Measurements from ENCODE around the gene PCAT6. TPM values are rescaled to one million over a fixed set of nuclear protein-coding genes. Genes with fewer than 3 reads are reported as not detected.

PCAT6 gene
- 2.3 and 3.5 TPM in 2 replicates for polyA plus RNA-seq (2011; rRNA removed)
- 1.9 and 3.2 TPM in 2 replicates for polyA plus RNA-seq (2012; cell fraction: cytosol; rRNA removed)
- polyA plus RNA-seq (2012; cell fraction: nucleus; rRNA removed): 3.1 TPM in 2 replicates
- polyA plus RNA-seq (2017; fragmentation: RNase III; extraction: RNeasy Plus Mini Kit Qiagen cat#74134 plus additional on column Dnase treatment): 1.9 to 3.1 TPM (median 2.4 TPM) in 3 replicates
- 0.49 and 2.5 TPM in 2 replicates for polyA minus RNA-seq (2011; rRNA and poly(A)+ RNA removed)

DNA sequence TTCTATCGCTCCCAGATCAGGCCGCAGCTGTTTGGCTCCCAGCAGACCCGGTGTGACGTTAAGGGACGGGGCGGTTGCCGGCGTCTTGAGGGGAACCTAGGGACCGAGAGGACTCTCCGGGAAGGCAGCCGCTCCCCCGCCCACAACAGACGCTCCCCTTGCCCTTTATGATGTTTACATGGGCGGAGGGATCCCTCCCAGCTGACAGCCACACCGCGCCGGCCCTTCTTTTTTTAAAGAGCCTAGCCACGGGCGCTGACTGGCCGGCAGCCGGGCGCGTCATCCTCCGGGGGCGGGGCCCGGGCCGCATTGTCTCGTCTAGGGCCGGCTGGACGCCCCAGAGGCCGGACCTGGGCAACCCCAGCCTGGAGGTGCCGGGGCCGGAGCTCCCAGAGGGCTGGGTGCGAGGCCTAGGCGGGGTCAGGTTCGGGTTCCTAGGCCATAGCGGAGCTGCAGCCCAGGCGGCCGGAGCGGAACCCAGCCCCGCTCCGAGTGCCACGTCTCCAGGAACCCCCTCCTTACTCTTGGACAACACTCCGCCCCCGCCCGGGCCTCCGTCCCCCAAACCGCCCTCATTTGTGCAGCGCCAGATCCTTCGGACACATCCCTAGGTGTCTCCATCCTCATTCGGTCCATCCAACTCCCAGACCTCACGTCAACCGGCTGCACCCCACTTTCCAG lies at the start of gene PCAT6:
Gene PCAT6, plus strand, starts transcription at position 340 of the 681 bp plus-strand sequence.
- WGBS (ENCODE audit: missing lambda C conversion rate): 2% methylated on average over 29 of the region's 53 CpGs
- FAIRE-seq (no peak), DNase-seq (ENCODE audit: low read depth in 1 of 2, low spot score in 1 of 2) (peak; percentile 95 to 96), ATAC-seq (peak; percentile 79 to 89)
- Histone ChIP-seq H3K4me3 (peak within 1 kb of the TSS; percentile 69), H3K27ac (peak within 1 kb of the TSS; percentile 81 to 82), H3K4me1 (peaks cover 28% of the 10 kb centered on the region), H3K9me3 (no peaks in the 10 kb centered on the region), H3K4me2 (peak within 1 kb of the TSS; percentile 94)
- POLR2A ChIA-PET: interaction anchor here (0.5 to 1.3 kb wide), 7 partner anchors 19 to 196 kb away, joined by 3 to 7 read pairs (median 3); partner anchors contain the start of genes RABIF and TMEM183A
- CTCF ChIA-PET: interaction anchor here (1.1 to 1.9 kb wide), 4 partner anchors 9 to 86 kb away, joined by 3 to 4 read pairs (median 4); no protein-coding TSS in a partner anchor
- TF ChIP-seq GATA3 (IDR thresholded peaks at IDR 0.05; ENCODE audit: borderline replicate concordance) (peak; percentile 72; the same call in 1 of the 2 replicates), NR3C1 (IDR thresholded peaks at IDR 0.05) (no peak), CEBPB (IDR thresholded peaks at IDR 0.05) (0 out of 4 replicates have a peak, but pooled peaks of 1 of the 2 experiments have one; percentile 4), POLR2A (IDR thresholded peaks at IDR 0.05; ENCODE audit: low read length) (peak; percentile 75), PHF8 (IDR thresholded peaks at IDR 0.05; ENCODE audit: borderline replicate concordance, low read depth) (peak; percentile 81), NFE2L2 (conservative IDR thresholded peaks at IDR 0.05; ENCODE audit: low read length) (no peak), RNF2 (IDR thresholded peaks at IDR 0.05; ENCODE audit: borderline replicate concordance, low read depth) (no peak), MYC (IDR thresholded peaks at IDR 0.05; ENCODE audit: borderline replicate concordance, low read length) (peak; percentile 39; the same call in 1 of the 2 replicates), CHD2 (IDR thresholded peaks at IDR 0.05; ENCODE audit: low read length, partially characterized antibody) (peak; percentile 77), FOSL2 (IDR thresholded peaks at IDR 0.05) (no peak), FOSL2 (CRISPR knock-in tag; IDR thresholded peaks at IDR 0.05) (peak; percentile 40), EHF (CRISPR knock-in tag; IDR thresholded peaks at IDR 0.05) (no peak), RFX5 (IDR thresholded peaks at IDR 0.05) (no peak), JUN (IDR thresholded peaks at IDR 0.05) (peak; percentile 72 to 81; a peak in 4 of 5 replicates), ESRRA (IDR thresholded peaks at IDR 0.05; ENCODE audit: borderline replicate concordance, low read length) (no peak)
- TF ChIP-seq, protein P1, sequence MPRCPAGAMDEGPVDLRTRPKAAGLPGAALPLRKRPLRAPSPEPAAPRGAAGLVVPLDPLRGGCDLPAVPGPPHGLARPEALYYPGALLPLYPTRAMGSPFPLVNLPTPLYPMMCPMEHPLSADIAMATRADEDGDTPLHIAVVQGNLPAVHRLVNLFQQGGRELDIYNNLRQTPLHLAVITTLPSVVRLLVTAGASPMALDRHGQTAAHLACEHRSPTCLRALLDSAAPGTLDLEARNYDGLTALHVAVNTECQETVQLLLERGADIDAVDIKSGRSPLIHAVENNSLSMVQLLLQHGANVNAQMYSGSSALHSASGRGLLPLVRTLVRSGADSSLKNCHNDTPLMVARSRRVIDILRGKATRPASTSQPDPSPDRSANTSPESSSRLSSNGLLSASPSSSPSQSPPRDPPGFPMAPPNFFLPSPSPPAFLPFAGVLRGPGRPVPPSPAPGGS (IDR thresholded peaks at IDR 0.05): peak; percentile 89
- TF ChIP-seq, protein P2, sequence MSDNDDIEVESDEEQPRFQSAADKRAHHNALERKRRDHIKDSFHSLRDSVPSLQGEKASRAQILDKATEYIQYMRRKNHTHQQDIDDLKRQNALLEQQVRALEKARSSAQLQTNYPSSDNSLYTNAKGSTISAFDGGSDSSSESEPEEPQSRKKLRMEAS (IDR thresholded peaks at IDR 0.05): peak; percentile 96
- TF ChIP-seq, protein P3, sequence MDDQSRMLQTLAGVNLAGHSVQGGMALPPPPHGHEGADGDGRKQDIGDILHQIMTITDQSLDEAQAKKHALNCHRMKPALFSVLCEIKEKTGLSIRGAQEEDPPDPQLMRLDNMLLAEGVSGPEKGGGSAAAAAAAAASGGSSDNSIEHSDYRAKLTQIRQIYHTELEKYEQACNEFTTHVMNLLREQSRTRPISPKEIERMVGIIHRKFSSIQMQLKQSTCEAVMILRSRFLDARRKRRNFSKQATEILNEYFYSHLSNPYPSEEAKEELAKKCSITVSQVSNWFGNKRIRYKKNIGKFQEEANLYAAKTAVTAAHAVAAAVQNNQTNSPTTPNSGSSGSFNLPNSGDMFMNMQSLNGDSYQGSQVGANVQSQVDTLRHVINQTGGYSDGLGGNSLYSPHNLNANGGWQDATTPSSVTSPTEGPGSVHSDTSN (IDR thresholded peaks at IDR 0.05): peak; percentile 99

DNA sequence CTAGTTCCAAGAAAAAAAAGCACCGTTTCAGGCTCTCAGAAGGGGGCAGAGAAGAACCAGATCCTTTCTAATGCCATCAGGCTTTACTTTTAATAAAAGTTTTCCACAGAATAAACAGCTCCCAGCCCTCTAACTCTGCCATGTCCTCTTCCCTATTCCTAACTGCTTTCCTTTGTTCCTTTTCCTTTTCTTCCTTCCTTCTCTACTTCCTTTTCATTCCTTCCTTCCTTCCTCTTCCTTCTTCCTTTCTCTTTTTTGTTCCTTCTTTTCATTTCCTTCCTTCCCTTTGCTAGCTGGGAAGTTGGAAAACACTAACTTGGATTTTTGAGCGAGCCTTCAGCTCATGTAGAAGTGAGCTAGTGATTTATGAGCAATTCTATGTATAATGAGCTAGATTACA lies 48.7 kb upstream of the PCAT6 start:
- Histone ChIP-seq H3K27ac (no peak overlapping the region), H3K9me3 (no peaks in the 10 kb centered on the region), H3K4me2 (no peak overlapping the region), H3K4me1 (no peaks in the 10 kb centered on the region), H3K4me3 (no peak overlapping the region)
- ATAC-seq (no peak), DNase-seq (ENCODE audit: low read depth in 1 of 2, low spot score in 1 of 2) (no peak), FAIRE-seq (no peak)
- TF ChIP-seq, protein P3 (IDR thresholded peaks at IDR 0.05): no peak
- TF ChIP-seq ZNF302 (CRISPR knock-in tag; IDR thresholded peaks at IDR 0.05): no peak
- CTCF ChIA-PET: interaction anchor here (1.1 kb wide), 1 partner anchor 238 kb away, joined by 3 read pairs; no protein-coding TSS in a partner anchor
- POLR2A ChIA-PET: interaction anchor here (1.5 kb wide), 1 partner anchor 46 kb away, joined by 4 read pairs; the partner anchor contains the start of gene KDM5B
- 51% methylated on average over 2 of the region's 2 CpGs for WGBS (ENCODE audit: missing lambda C conversion rate)
